ENCODE data around the gene TMEM50B.

DNA sequence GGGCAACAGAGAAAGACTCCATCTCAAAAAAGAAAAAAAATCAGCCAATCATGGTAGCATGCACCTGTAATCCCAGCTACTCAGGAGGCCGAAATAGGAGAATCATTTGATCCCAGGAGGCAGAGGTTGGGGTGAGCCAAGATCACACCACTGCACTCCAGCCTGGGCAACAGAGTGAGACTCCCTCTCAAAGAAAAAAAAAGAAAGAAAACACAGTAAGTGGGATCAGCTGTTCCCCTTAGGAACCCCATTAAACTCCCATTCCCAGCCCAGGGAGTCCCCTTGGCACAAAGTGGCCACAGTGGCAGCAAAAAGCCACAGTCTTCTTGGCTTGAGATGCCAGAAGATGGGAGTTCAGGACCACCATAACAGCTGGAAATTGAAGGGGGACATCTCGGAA is 9.1 kb downstream of the TMEM50B start:
- TF ChIP-seq, protein P1, sequence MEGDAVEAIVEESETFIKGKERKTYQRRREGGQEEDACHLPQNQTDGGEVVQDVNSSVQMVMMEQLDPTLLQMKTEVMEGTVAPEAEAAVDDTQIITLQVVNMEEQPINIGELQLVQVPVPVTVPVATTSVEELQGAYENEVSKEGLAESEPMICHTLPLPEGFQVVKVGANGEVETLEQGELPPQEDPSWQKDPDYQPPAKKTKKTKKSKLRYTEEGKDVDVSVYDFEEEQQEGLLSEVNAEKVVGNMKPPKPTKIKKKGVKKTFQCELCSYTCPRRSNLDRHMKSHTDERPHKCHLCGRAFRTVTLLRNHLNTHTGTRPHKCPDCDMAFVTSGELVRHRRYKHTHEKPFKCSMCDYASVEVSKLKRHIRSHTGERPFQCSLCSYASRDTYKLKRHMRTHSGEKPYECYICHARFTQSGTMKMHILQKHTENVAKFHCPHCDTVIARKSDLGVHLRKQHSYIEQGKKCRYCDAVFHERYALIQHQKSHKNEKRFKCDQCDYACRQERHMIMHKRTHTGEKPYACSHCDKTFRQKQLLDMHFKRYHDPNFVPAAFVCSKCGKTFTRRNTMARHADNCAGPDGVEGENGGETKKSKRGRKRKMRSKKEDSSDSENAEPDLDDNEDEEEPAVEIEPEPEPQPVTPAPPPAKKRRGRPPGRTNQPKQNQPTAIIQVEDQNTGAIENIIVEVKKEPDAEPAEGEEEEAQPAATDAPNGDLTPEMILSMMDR (IDR thresholded peaks at IDR 0.05) = no peak
- no peak for TF ChIP-seq EP300 (IDR thresholded peaks at IDR 0.05)
